ENCODE data around the gene PLCD4. TPM values are rescaled to one million over a fixed set of nuclear protein-coding genes. Genes with fewer than 3 reads are reported as not detected.

The PLCD4 gene
- total RNA-seq, 1 experiment from 2014 or later = 0.24 TPM

DNA sequence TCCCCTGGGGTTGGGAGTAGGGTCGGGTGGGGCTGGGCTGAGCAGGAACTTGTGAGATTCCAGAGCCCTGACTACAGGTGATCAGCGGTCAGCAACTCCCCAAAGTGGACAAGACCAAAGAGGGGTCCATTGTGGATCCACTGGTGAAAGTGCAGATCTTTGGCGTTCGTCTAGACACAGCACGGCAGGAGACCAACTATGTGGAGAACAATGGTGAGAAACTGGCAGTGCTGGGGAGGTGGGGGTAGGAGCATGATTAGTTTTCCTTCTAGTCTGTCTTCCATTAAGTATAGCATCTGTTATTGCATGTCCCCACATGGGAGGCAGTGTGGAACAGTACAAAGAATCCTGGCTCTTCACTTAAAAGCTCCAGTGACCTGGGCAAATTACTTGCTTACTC is 28.0 kb downstream of the PLCD4 start:
- ChIA-PET CTCF (no interaction called here), POLR2A (ENCODE audit: low non-redundant PET) (no interaction called here)
- no peak for DNase-seq (ENCODE audit: low spot score)
- intact Hi-C loops (cut with micrococcal nuclease; ENCODE audit: unreplicated experiment) = no loop called here
- no peak overlapping the region for H3K4me3 ChIP-seq (ENCODE audit: low read depth, low read length, poor library complexity, severe bottlenecking)
- H3K27ac ChIP-seq (ENCODE audit: low read depth, low read length, poor library complexity, severe bottlenecking) = no peak overlapping the region
- H3K36me3 ChIP-seq (ENCODE audit: insufficient read depth, low read length, poor library complexity, severe bottlenecking) = peaks cover 46% of the 10 kb centered on the region
- TF ChIP-seq CTCF (conservative IDR thresholded peaks at IDR 0.05; ENCODE audit: low read depth, low read length) (no peak), EZH2 (IDR thresholded peaks at IDR 0.05; ENCODE audit: borderline replicate concordance, low read depth, low read length, poor library complexity, severe bottlenecking) (no peak)
- H3K9me3 ChIP-seq (ENCODE audit: low read depth, low read length, poor library complexity, severe bottlenecking) = no peaks in the 10 kb centered on the region
- H3K4me1 ChIP-seq (ENCODE audit: insufficient read depth, low read length, poor library complexity, severe bottlenecking) = no peaks in the 10 kb centered on the region
- no TSS peak for BruUV-seq (replicated peaks)
- H3K27me3 ChIP-seq (replicated peaks; ENCODE audit: insufficient read depth, low read depth, low read length, poor library complexity) = no peaks in the 10 kb centered on the region

- Histone ChIP-seq H3K36me3 (ENCODE audit: insufficient read depth, low read length, poor library complexity, severe bottlenecking) (peaks cover 65% of the 10 kb centered on the region), H3K9me3 (ENCODE audit: low read depth, low read length, poor library complexity, severe bottlenecking) (no peaks in the 10 kb centered on the region), H3K27me3 (replicated peaks; ENCODE audit: insufficient read depth, low read depth, low read length, poor library complexity) (no peaks in the 10 kb centered on the region), H3K27ac (ENCODE audit: low read depth, low read length, poor library complexity, severe bottlenecking) (no peak overlapping the region), H3K4me1 (ENCODE audit: insufficient read depth, low read length, poor library complexity, severe bottlenecking) (no peaks in the 10 kb centered on the region), H3K4me3 (ENCODE audit: low read depth, low read length, poor library complexity, severe bottlenecking) (no peak overlapping the region)
- ChIA-PET CTCF (no interaction called here), POLR2A (ENCODE audit: low non-redundant PET) (no interaction called here)
- intact Hi-C loops (cut with micrococcal nuclease; ENCODE audit: unreplicated experiment) = no loop called here
- no peak for DNase-seq (ENCODE audit: low spot score)
- BruUV-seq (replicated peaks) = no TSS peak
- TF ChIP-seq EZH2 (IDR thresholded peaks at IDR 0.05; ENCODE audit: borderline replicate concordance, low read depth, low read length, poor library complexity, severe bottlenecking) = no peak
- no peak for TF ChIP-seq CTCF (conservative IDR thresholded peaks at IDR 0.05; ENCODE audit: low read depth, low read length)
Observed at GRCh38 chr2:218638372-218638771, 30.7 kb downstream of the PLCD4 start.

DNA sequence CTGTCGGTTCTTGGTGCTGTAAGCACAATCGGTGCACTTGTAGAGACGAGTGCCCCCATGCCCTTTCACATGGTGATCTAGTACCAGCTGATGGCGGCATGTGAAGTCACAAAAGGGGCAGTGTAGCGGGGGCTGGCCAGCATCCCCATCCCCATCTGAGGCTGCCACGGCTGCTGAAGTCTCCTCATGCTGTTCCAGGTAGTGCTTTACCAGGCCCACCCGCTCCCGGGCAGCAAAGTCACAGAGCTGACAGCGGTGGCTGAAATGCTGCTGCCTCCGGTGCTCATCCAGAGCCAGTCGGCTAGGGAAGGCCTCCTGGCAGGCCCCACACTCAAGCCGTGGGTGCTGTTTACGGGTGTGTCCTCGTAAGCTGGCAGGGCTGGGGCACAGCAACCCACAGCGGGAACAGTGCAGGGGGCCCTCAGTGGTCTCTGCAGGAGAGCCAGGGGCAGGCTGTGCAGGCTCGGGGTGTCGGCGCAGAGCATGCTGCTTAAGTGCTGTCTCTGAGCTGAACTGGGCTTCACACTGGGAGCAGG is 34.5 kb downstream of the PLCD4 start:
- peaks cover 79% of the 10 kb centered on the region for H3K36me3 ChIP-seq (ENCODE audit: insufficient read depth, low read length, poor library complexity, severe bottlenecking)
- H3K27ac ChIP-seq (ENCODE audit: low read depth, low read length, poor library complexity, severe bottlenecking) = no peak overlapping the region
- POLR2A ChIA-PET (ENCODE audit: low non-redundant PET) = no interaction called here
- H3K4me1 ChIP-seq (ENCODE audit: insufficient read depth, low read length, poor library complexity, severe bottlenecking) = no peaks in the 10 kb centered on the region
- no peak for TF ChIP-seq EZH2 (IDR thresholded peaks at IDR 0.05; ENCODE audit: borderline replicate concordance, low read depth, low read length, poor library complexity, severe bottlenecking)
- TF ChIP-seq CTCF (conservative IDR thresholded peaks at IDR 0.05; ENCODE audit: low read depth, low read length) = no peak
- intact Hi-C loops (cut with micrococcal nuclease; ENCODE audit: unreplicated experiment) = no loop called here
- CTCF ChIA-PET = no interaction called here
- DNase-seq (ENCODE audit: low spot score) = no peak
- H3K4me3 ChIP-seq (ENCODE audit: low read depth, low read length, poor library complexity, severe bottlenecking) = no peak overlapping the region
- no TSS peak for BruUV-seq (replicated peaks)
- no peaks in the 10 kb centered on the region for H3K27me3 ChIP-seq (replicated peaks; ENCODE audit: insufficient read depth, low read depth, low read length, poor library complexity)
- no peaks in the 10 kb centered on the region for H3K9me3 ChIP-seq (ENCODE audit: low read depth, low read length, poor library complexity, severe bottlenecking)

Data from A673 (cell line).